ENCODE results near the gene SULF2. TPM values are rescaled to one million over a fixed set of nuclear protein-coding genes. Genes with fewer than 3 reads are reported as not detected.

Gene SULF2
- total RNA-seq, 1 donor from 2014 or later = 97.8 TPM

GRCh38 chr20:47612670-47613069 is 172.6 kb downstream of the SULF2 start:
- Mint-ChIP-seq H3K27ac (ENCODE audit: unreplicated experiment) (no peak overlapping the region), H3K4me1 (ENCODE audit: low read depth, unreplicated experiment) (no peaks in the 10 kb centered on the region)

GRCh38 chr20:47611785-47612184 is 173.5 kb downstream of the SULF2 start:
- Mint-ChIP-seq H3K27ac (ENCODE audit: unreplicated experiment) (no peak overlapping the region), H3K4me1 (ENCODE audit: low read depth, unreplicated experiment) (no peaks in the 10 kb centered on the region), H3K4me3 (ENCODE audit: unreplicated experiment) (no peak overlapping the region), H3K27me3 (ENCODE audit: unreplicated experiment) (no peaks in the 10 kb centered on the region), H3K36me3 (ENCODE audit: unreplicated experiment) (no peaks in the 10 kb centered on the region), H3K9me3 (ENCODE audit: unreplicated experiment) (no peaks in the 10 kb centered on the region)
- TF ChIP-seq CTCF (IDR thresholded peaks at IDR 0.05; ENCODE audit: partially characterized antibody, unreplicated experiment) = no peak
- no peak for DNase-seq

More at GRCh38 chr20:47612670-47613069, 172.6 kb downstream of the SULF2 start:
- Mint-ChIP-seq H3K36me3 (ENCODE audit: unreplicated experiment) (no peaks in the 10 kb centered on the region), H3K9me3 (ENCODE audit: unreplicated experiment) (no peaks in the 10 kb centered on the region), H3K27me3 (ENCODE audit: unreplicated experiment) (no peaks in the 10 kb centered on the region), H3K4me3 (ENCODE audit: unreplicated experiment) (no peak overlapping the region)
- no peak for DNase-seq
- no peak for TF ChIP-seq CTCF (IDR thresholded peaks at IDR 0.05; ENCODE audit: partially characterized antibody, unreplicated experiment)

- H3K36me3 Mint-ChIP-seq (ENCODE audit: unreplicated experiment) = no peaks in the 10 kb centered on the region
- H3K27me3 Mint-ChIP-seq (ENCODE audit: unreplicated experiment) = no peaks in the 10 kb centered on the region
- H3K4me3 Mint-ChIP-seq (ENCODE audit: unreplicated experiment) = no peak overlapping the region
- no peak for TF ChIP-seq CTCF (IDR thresholded peaks at IDR 0.05; ENCODE audit: partially characterized antibody, unreplicated experiment)
- no peaks in the 10 kb centered on the region for H3K9me3 Mint-ChIP-seq (ENCODE audit: unreplicated experiment)
- no peaks in the 10 kb centered on the region for H3K4me1 Mint-ChIP-seq (ENCODE audit: low read depth, unreplicated experiment)
- DNase-seq = no peak
- H3K27ac Mint-ChIP-seq (ENCODE audit: unreplicated experiment) = no peak overlapping the region
These were observed 174.4 kb downstream of the SULF2 start for GRCh38 chr20:47610945-47611250.

DNA sequence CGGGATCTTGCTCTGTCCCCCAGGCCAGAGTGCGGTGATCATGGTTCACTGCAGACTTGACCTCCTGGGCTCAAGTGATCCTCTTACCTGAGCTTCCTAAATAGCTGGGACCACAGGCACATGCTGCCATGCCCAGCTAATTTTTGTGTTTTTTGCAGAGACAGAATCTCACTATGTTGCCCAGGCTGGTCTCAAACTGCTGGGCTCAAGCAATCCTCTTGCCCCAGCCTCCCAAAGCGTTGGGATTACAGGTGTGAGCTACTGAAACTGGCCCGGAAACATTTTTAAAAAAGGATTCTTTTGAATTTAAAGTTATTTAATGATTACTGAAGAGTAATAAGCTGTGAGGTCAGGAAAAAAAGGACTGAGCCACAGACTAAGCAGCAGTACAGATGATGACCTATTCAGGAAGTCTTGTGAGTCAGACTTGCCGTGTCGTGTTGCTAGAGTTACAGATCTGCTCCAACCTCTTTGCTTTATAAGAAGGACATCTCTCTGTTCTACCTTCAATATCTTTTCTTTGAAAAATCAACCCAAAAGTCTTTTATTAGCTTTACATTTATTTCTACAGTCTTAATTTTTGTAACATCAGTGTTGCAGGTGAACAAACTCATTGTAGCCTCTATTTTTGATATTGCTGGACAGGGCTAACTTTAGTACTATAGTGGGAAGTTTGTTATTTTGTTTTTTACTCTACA is 174.9 kb downstream of the SULF2 start:
- DNase-seq = no peak
- no peaks in the 10 kb centered on the region for H3K9me3 Mint-ChIP-seq (ENCODE audit: unreplicated experiment)
- no peak for TF ChIP-seq CTCF (IDR thresholded peaks at IDR 0.05; ENCODE audit: partially characterized antibody, unreplicated experiment)
- no peak overlapping the region for H3K27ac Mint-ChIP-seq (ENCODE audit: unreplicated experiment)
- H3K36me3 Mint-ChIP-seq (ENCODE audit: unreplicated experiment) = no peaks in the 10 kb centered on the region
- no peaks in the 10 kb centered on the region for H3K4me1 Mint-ChIP-seq (ENCODE audit: low read depth, unreplicated experiment)
- no peaks in the 10 kb centered on the region for H3K27me3 Mint-ChIP-seq (ENCODE audit: unreplicated experiment)
- H3K4me3 Mint-ChIP-seq (ENCODE audit: unreplicated experiment) = no peak overlapping the region

DNA sequence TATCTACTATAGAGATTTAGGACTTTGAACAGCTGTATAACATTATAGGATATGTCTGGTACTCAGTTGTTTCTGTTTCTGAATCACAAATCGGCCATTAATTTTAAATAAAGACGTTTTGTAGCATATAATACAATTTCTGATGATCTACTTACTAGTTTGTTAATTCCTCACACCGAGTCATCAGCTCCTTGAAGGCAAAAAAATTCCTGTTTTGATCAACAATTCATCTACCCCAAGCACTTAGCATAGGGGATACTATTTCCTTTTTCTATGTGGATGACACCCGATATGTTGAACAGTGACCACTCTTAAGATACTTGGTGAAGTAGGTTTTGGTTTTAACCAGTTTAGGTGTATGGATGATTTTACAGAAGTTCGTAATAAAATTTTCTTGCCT is 176.3 kb downstream of the SULF2 start:
- Mint-ChIP-seq H3K9me3 (ENCODE audit: unreplicated experiment) (no peaks in the 10 kb centered on the region), H3K36me3 (ENCODE audit: unreplicated experiment) (no peaks in the 10 kb centered on the region), H3K27me3 (ENCODE audit: unreplicated experiment) (no peaks in the 10 kb centered on the region), H3K27ac (ENCODE audit: unreplicated experiment) (no peak overlapping the region), H3K4me1 (ENCODE audit: low read depth, unreplicated experiment) (no peaks in the 10 kb centered on the region), H3K4me3 (ENCODE audit: unreplicated experiment) (no peak overlapping the region)
- no peak for TF ChIP-seq CTCF (IDR thresholded peaks at IDR 0.05; ENCODE audit: partially characterized antibody, unreplicated experiment)
- DNase-seq = no peak
